Epithelial cell of proximal tubule (primary cell): ENCODE measurements around the gene CLECL1. TPM values are rescaled to one million over a fixed set of nuclear protein-coding genes. Genes with fewer than 3 reads are reported as not detected.
A peak's percentile ranks its signal among the peaks of the same experiment; 100 is the strongest.
"Not testable (repeated sequence)": the region's sequence is repeated elsewhere in the genome, so short reads cannot be mapped to it uniquely, and the experiment has no call there.

Source experiments
- DNase-seq: peaks from one replicate; pipeline ENCODE4 v3.0.0-alpha.2; 2011; ENCODE audit warnings: low read depth
- H3K4me3 ChIP-seq: 2 replicates; pipeline ENCODE4 v1.5.1; 2011; ENCODE audit warnings: low read depth, mild to moderate bottlenecking, low read length
- CTCF ChIP-seq: conservative IDR thresholded peaks from 2 replicates; pipeline ENCODE4 v1.5.1; 2012; ENCODE audit warnings: low read depth, mild to moderate bottlenecking, low read length
- total RNA-seq: library from RNA; depleted of rRNA; stranded (reverse); fragments of >200 nt; gene quantifications from 2 replicates; pipeline ENCODE4 v1.2.3, GENCODE V29; 2015

The CLECL1 gene
- total RNA-seq, 1 donor from 2014 or later: not detected

GRCh38 chr12:9721394-9722092 lies 11.4 kb downstream of the CLECL1 start:
- no peak overlapping the region for H3K4me3 ChIP-seq
- DNase-seq: no peak
- no peak for TF ChIP-seq CTCF

- H3K4me3 ChIP-seq: no peak overlapping the region
- DNase-seq: no peak
- TF ChIP-seq CTCF: no peak
Observed at GRCh38 chr12:9719790-9720189, 13.1 kb downstream of the CLECL1 start.

GRCh38 chr12:9718968-9719367 lies 13.9 kb downstream of the CLECL1 start:
- TF ChIP-seq CTCF: no peak
- no peak for DNase-seq
- H3K4me3 ChIP-seq: no peak overlapping the region

GRCh38 chr12:9717070-9717925 lies 15.6 kb downstream of the CLECL1 start:
- H3K4me3 ChIP-seq: no peak overlapping the region
- no peak for DNase-seq
- no peak for TF ChIP-seq CTCF

- not testable (repeated sequence) for DNase-seq
Observed at GRCh38 chr12:9713032-9713558, 19.8 kb downstream of the CLECL1 start.

GRCh38 chr12:9711664-9712063 lies 21.2 kb downstream of the CLECL1 start:
- no peak overlapping the region for H3K4me3 ChIP-seq
- TF ChIP-seq CTCF: no peak
- peak; percentile 32 for DNase-seq

More at GRCh38 chr12:9713032-9713558, 19.8 kb downstream of the CLECL1 start:
- not testable (repeated sequence) for H3K4me3 ChIP-seq

GRCh38 chr12:9710584-9711375 lies 22.1 kb downstream of the CLECL1 start:
- H3K4me3 ChIP-seq: no peak overlapping the region
- no peak for DNase-seq
- no peak for TF ChIP-seq CTCF
